ENCODE data around the gene CD244.

- no peak for TF ChIP-seq CTCF (IDR thresholded peaks at IDR 0.05; ENCODE audit: low read depth, low read length)
- no peak for TF ChIP-seq EZH2phosphoT487 (IDR thresholded peaks at IDR 0.05; ENCODE audit: low read depth)
These were observed 2.6 kb upstream of the CD244 start for GRCh38 chr1:160865337-160865736.

Data from OCI-LY3 (cell line).